Thyroid gland (tissue), 4 donors: ENCODE data around the gene CCNE1. TPM values are rescaled to one million over a fixed set of nuclear protein-coding genes. Genes with fewer than 3 reads are reported as not detected.

Experiments
- DNase-seq, 2 donors: peaks; one replicate each; pipeline ENCODE4 v3.0.0-alpha.2; 2019
- H3K27ac ChIP-seq, 3 donors: fragments of 200-600 bp; sonication (generic); 1 replicate in 2 of 3; 2 replicates in 1 of 3; pipeline ENCODE4 v1.5.1; 2016 to 2019; ENCODE audit warnings: mild to moderate bottlenecking in 1 of 3, moderate library complexity in 1 of 3
- H3K27me3 ChIP-seq: fragments of 200-600 bp; sonication (generic); one replicate; pipeline ENCODE4 v1.5.1; 2019
- H3K36me3 ChIP-seq, 2 donors: fragments of 200-600 bp; sonication (generic); one replicate each; pipeline ENCODE4 v1.5.1; 2016 to 2019
- H3K4me1 ChIP-seq, 2 donors: fragments of 200-600 bp; sonication (generic); one replicate each; pipeline ENCODE4 v1.5.1; 2017 to 2019
- H3K4me3 ChIP-seq, 3 donors: fragments of 200-600 bp; sonication (generic); replicated peaks in 1 of 3; 1 replicate in 2 of 3; 2 replicates in 1 of 3; pipeline ENCODE4 v1.5.1; 2016; ENCODE audit warnings: mild to moderate bottlenecking in 1 of 3
- H3K9me3 ChIP-seq: fragments of 200-600 bp; sonication (generic); one replicate; pipeline ENCODE4 v1.5.1; 2017
- POLR2A ChIP-seq, 2 donors: fragments of 450-650 bp; IDR thresholded peaks; one replicate each; pipeline ENCODE4 v1.6.1; 2017; ENCODE audit warnings: antibody characterized with exemption in 2 of 2, mild to moderate bottlenecking in 2 of 2, moderate library complexity in 1 of 2
- WGBS, 2 donors: methylation state at CpG; one replicate each; pipeline ENCODE4 v1.1.5; 2017; 5-methylcytosine and 5-hydroxymethylcytosine counted together
- intact Hi-C: fragments of 100-400 bp; cut with DNase I; formaldehyde crosslinking; loops from one replicate; pipeline ENCODE4 v1.15.1; 2023
- total RNA-seq, 4 donors: library from RNA; depleted of rRNA; stranded (reverse); fragments of >200 nt; gene quantifications; one replicate each; pipeline ENCODE4 v1.2.3, GENCODE V29; 2016
- TF ChIP-seq, protein P1 (sequence below), 6 experiments: fragments of 200-600 bp in 3 of 6; fragments of 450-650 bp in 3 of 6; sonication (generic) in 3 of 6; IDR thresholded peaks; one replicate each; pipeline ENCODE4 v1.5.1; 2016 to 2019; ENCODE audit warnings: antibody characterized with exemption in 6 of 6, mild to moderate bottlenecking in 2 of 6, inconsistent platforms in 1 of 6, moderate library complexity in 1 of 6

The CCNE1 gene
- total RNA-seq, result 1 to 10 TPM; 1.2 to 5.3 (median 3.0) TPM

DNA sequence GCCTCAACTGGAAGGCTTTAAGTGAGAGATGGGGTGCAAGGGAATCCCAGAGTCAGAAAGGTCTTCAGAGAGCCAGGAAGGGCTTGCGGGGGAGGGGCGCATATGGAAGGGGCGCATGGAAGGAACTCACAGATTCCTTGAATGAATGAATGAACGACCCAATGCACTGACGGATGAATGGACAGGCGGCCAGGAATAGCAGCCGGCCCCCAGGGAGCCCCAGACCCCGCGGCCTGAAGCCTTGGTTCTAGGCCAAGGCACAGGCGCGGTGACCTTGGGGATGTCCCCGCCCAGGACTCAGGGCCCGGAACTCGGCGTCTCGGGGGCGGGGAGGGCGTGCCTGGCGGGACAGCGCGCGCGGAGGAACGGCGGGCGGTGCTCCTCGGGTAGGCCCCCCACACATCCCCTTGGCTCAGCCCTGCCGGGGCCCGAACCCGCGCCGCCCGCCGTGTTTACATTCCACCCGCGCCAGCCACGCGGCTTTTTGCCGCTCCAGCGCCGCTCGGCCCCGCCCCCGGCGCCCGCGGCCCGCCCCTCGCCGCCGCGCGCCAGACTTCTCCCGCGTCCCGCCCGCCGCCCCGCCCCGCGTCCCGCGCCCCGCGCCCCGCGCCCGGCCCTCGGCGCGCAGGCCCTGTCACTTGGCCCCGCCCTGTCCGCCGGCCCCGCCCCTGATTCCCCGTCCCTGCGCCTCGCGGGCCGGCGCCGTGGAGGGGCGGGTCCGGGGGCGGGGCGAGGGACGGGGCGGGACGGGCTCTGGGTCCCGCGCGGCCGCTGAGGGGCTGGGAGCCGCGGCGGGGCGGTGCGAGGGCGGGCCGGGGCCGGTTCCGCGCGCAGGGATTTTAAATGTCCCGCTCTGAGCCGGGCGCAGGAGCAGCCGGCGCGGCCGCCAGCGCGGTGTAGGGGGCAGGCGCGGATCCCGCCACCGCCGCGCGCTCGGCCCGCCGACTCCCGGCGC is at the start of gene CCNE1:
CCNE1 (plus strand) TSS at position 867 of the 955 bp plus-strand sequence. CDS start 565 bp downstream, outside the sequence.
- Histone ChIP-seq H3K27me3 (no peaks in the 10 kb centered on the region), H3K9me3 (no peaks in the 10 kb centered on the region), H3K27ac (peak within 1 kb of the TSS; percentile 33 to 58 (median 48)), H3K4me3 (peak within 1 kb of the TSS in 1 of 3 donors; percentile 52), H3K36me3 (no peaks in the 10 kb centered on the region), H3K4me1 (peaks cover 0 to 11% of the 10 kb centered on the region in 2 donors)
- 14 to 30% methylated on average over 6 to 14 of the region's 125 CpGs for WGBS, 2 donors
- TF ChIP-seq, protein P1, sequence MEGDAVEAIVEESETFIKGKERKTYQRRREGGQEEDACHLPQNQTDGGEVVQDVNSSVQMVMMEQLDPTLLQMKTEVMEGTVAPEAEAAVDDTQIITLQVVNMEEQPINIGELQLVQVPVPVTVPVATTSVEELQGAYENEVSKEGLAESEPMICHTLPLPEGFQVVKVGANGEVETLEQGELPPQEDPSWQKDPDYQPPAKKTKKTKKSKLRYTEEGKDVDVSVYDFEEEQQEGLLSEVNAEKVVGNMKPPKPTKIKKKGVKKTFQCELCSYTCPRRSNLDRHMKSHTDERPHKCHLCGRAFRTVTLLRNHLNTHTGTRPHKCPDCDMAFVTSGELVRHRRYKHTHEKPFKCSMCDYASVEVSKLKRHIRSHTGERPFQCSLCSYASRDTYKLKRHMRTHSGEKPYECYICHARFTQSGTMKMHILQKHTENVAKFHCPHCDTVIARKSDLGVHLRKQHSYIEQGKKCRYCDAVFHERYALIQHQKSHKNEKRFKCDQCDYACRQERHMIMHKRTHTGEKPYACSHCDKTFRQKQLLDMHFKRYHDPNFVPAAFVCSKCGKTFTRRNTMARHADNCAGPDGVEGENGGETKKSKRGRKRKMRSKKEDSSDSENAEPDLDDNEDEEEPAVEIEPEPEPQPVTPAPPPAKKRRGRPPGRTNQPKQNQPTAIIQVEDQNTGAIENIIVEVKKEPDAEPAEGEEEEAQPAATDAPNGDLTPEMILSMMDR (IDR thresholded peaks at IDR 0.05), result no peak
- peak in 1 of 2 donors; percentile 53 for TF ChIP-seq POLR2A (IDR thresholded peaks at IDR 0.05)
- intact Hi-C loops, result no loop called here
- peak; percentile 93 to 96 for DNase-seq

DNA sequence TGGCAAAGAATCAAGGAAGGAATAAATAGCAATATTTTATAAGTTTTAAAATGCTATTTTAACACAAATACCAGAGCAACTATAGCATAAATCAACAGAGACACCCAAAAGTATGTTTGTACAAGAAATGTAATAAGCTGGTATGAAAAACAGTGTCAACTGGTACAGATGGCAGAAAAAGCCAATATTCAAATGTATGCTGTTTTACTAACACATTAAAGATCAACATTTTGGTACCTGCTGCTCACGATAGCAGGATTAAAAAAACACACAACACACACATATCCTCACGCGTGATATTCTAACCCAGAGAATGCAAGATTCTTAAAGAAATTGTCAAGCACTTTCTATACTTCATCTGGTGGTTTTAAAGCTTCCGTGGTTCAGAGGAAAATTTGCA is 48.6 kb upstream of the CCNE1 start:
- 78 to 80% methylated on average over 4 of the region's 4 CpGs for WGBS, 2 donors
- DNase-seq, result no peak
- H3K9me3 ChIP-seq, result no peaks in the 10 kb centered on the region
- H3K27ac ChIP-seq, result no peak overlapping the region
- no peak overlapping the region for H3K4me3 ChIP-seq
- H3K27me3 ChIP-seq, result no peaks in the 10 kb centered on the region
- H3K4me1 ChIP-seq, result no peaks in the 10 kb centered on the region
- no peaks in the 10 kb centered on the region for H3K36me3 ChIP-seq
- intact Hi-C loops, result no loop called here
- TF ChIP-seq, protein P1 (IDR thresholded peaks at IDR 0.05), result no peak
- TF ChIP-seq POLR2A (IDR thresholded peaks at IDR 0.05), result no peak

DNA sequence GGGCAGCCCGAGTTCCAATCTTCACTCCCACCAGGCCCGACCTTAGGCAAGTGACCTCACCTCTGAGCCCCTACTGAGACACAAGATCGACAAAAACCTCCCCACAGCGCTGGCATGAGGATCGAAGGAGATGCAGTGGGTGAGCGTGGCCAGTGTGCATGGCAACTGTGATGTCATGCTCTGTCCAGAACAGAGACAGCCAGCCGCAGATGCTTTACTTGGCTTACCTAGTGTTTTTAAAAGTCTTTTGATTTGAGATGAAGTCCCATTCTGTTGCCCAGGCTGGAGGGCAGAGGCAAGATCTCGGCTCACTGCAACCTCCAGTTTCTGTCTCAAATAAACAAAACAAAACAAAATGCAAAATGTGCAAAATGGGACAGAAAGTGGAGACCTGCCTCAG is 47.4 kb upstream of the CCNE1 start:
- Histone ChIP-seq H3K4me1 (no peaks in the 10 kb centered on the region), H3K27me3 (no peaks in the 10 kb centered on the region), H3K36me3 (no peaks in the 10 kb centered on the region), H3K4me3 (no peak overlapping the region), H3K27ac (no peak overlapping the region), H3K9me3 (no peaks in the 10 kb centered on the region)
- no peak for DNase-seq
- 87 to 93% methylated on average over 8 of the region's 8 CpGs for WGBS, 2 donors
- intact Hi-C loops, result no loop called here
- no peak for TF ChIP-seq POLR2A (IDR thresholded peaks at IDR 0.05)
- TF ChIP-seq, protein P1 (IDR thresholded peaks at IDR 0.05), result no peak

DNA sequence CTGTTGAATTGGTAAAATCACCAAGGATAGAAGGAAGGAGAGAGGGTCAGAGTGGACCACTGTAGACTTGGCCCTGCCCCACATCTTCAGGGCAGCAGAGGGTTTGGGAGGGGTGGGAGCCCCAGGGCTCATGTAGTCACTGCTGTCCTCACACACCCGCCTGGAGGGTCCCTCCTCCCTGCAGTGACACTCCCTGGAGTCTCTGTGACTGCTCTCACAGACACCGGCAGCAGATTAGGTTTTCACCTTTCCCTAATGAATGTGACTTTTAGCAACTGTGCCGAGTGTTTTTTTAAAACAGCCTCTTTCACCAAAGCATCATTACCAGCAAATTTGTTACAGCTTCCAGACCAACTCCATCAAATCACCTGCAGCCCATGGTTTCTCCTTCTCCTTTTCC is 45.7 kb upstream of the CCNE1 start:
- Histone ChIP-seq H3K36me3 (no peaks in the 10 kb centered on the region), H3K4me1 (no peaks in the 10 kb centered on the region), H3K4me3 (no peak overlapping the region), H3K27me3 (no peaks in the 10 kb centered on the region), H3K27ac (no peak overlapping the region), H3K9me3 (no peaks in the 10 kb centered on the region)
- intact Hi-C loops, result no loop called here
- DNase-seq, result no peak
- TF ChIP-seq, protein P1 (IDR thresholded peaks at IDR 0.05), result no peak
- TF ChIP-seq POLR2A (IDR thresholded peaks at IDR 0.05), result no peak
- WGBS, 2 donors, result 37 to 47% methylated on average over 3 of the region's 3 CpGs
